Ectodermal cell (in vitro differentiated cells): ENCODE results near the gene TLCD3B.
A peak's percentile ranks its signal among the peaks of the same experiment; 100 is the strongest.
"Not testable (repeated sequence)": the region's sequence is repeated elsewhere in the genome, so short reads cannot be mapped to it uniquely, and the experiment has no call there.

Experiments used
- H3K27ac ChIP-seq: 2 replicates; pipeline ENCODE4 v1.7.0; 2013; ENCODE audit warnings: mild to moderate bottlenecking, low read depth, low read length; ENCODE audit not compliant: insufficient read depth, poor library complexity, severe bottlenecking
- H3K27me3 ChIP-seq: 2 replicates; pipeline ENCODE4 v1.7.0; 2013; ENCODE audit warnings: mild to moderate bottlenecking, low read length; ENCODE audit not compliant: insufficient read depth, control insufficient read depth, poor library complexity, severe bottlenecking
- H3K36me3 ChIP-seq: one replicate; pipeline ENCODE4 v1.7.0; 2013; ENCODE audit warnings: low read length; ENCODE audit not compliant: control insufficient read depth, insufficient read depth
- H3K4me1 ChIP-seq: one replicate; pipeline ENCODE4 v1.7.0; 2013; ENCODE audit warnings: low read length; ENCODE audit not compliant: control insufficient read depth, insufficient read depth
- H3K4me3 ChIP-seq: 2 replicates; pipeline ENCODE4 v1.7.0; 2013; ENCODE audit warnings: low read depth, low read length, control low read depth; ENCODE audit not compliant: insufficient read depth
- H3K9me3 ChIP-seq: 2 replicates; pipeline ENCODE4 v1.7.0; 2013; ENCODE audit warnings: mild to moderate bottlenecking, low read length, moderate library complexity; ENCODE audit not compliant: control insufficient read depth
- WGBS, 2 experiments: methylation state at CpG; one replicate each; pipeline ENCODE4 v1.1.7; 2013; ENCODE audit warnings: missing lambda C conversion rate in 2 of 2; 5-methylcytosine and 5-hydroxymethylcytosine counted together

TLCD3B gene

DNA sequence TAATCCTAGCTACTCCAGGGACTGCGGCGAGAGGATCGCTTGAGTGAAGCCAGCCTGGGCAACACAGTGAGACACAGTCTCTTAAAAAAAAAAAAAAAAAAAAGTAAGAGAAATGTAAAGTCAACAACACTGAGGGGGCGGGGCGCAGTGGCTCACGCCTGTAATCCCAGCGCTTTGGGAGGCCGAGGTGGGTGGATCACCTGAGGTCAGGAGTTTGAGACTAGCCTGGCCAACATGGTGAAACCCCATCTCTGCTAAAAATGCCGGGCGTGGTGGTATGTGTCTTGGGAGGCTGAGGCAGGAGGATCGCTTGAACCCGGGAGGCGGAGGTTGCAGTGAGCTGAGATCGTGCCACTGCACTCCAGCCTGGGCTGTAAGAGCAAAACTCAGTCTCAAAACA is 18.5 kb downstream of the TLCD3B start:
- Histone ChIP-seq H3K27me3 (peaks cover 37% of the 10 kb centered on the region), H3K4me1 (peaks cover 13% of the 10 kb centered on the region)
- not testable (repeated sequence) for H3K9me3 ChIP-seq, H3K4me3 ChIP-seq, H3K36me3 ChIP-seq, H3K27ac ChIP-seq
- 82 to 84% methylated on average over 14 of the region's 14 CpGs for WGBS, 2 experiments

DNA sequence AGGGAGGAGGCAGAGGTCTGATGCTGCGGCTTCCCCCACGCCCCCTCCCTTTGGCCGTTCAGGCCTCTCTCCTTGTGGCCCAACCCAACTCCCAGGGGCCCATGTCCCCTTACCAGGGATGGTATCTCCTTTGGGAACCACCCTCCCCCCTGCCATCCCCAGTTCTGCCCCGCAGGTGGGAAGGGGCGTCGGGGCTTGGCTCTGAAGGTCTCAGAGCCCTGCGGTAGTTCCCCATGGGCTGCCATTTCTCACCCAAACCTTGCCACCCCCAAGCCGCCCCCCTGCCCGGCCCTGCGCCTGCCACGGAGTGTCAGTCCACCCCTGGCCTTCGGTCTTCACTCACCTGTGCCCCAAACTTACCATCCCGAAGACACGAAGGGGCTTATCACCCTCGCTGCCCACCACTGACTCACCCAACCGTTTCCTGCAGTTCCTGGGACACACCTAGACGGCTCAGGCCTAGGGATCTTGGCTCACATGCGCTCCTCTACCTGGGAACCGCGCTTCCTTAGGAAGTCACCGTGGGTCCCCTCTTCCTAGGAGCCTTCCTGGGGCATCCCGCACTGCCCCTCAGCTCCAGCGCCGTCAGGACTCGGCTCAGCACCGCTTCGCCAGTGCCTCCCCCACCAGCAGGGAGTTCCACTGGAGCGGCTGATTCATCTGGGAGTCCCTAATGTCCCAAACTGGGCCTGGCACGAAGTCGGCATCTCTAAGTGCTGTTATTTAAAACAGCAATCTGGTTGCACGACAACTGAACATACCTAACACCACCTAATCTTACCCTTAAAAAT is 19.2 kb downstream of the TLCD3B start:
- H3K36me3 ChIP-seq = no peaks in the 10 kb centered on the region
- H3K4me3 ChIP-seq = peak overlapping the region; percentile 54
- 12 to 13% methylated on average over 31 of the region's 31 CpGs for WGBS, 2 experiments

DNA sequence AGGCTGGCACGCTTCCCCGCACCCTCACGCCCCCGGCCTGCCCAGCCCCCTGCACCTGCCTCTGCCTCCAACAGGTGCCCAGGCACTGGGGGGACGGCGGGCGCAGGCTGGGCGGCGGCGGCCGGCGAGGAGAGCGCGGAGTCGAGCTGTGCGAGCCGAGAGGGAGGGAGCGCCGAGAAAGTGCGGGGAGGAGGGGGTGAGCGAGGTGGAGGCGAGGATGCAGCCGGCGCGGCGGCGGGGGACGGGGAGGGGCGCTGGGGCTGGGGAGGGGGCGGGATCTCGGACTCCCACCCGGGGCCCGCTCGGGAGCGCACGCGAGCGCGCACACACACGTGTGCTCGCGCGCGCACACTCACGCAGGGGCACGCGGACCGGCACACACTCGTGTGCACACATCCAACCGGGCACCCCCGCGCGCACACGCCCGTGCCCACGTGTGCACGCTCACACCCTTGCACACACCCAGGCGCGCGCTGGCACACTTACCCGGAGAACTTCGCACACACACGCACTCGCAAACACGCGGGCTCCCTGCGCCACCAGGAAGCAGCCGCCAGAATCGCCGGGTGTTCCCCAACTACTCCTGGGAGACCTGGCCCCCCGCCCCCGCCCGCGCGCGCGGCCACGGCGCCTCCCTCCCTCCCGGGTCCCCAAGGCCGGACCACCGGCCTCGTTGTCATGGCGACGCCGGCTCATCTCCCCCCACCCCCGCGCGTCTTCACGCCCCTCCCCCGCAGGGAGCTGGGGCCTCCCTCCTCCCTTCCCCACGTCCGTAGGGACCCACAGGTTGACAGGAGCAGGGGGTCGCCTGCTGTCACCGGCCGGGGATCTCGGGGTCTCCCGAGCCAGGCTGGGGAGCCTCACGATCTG is 20.0 kb downstream of the TLCD3B start, which contains the start of gene DOC2A:
Gene DOC2A (minus strand): TSS at position 184 of the 870 bp plus-strand sequence. CDS start 805 bp downstream, outside the sequence.
- Histone ChIP-seq H3K9me3 (no peaks in the 10 kb centered on the region), H3K4me1 (peaks cover 13% of the 10 kb centered on the region), H3K27me3 (peaks cover 37% of the 10 kb centered on the region), H3K36me3 (no peaks in the 10 kb centered on the region), H3K27ac (no peak within 1 kb of the TSS), H3K4me3 (peak within 1 kb of the TSS; percentile 54)
- 0% methylated on average over 99 of the region's 99 CpGs for WGBS, 2 experiments

More for the DNA sequence above, 19.2 kb downstream of the TLCD3B start:
- Histone ChIP-seq H3K4me1 (peaks cover 13% of the 10 kb centered on the region), H3K9me3 (no peaks in the 10 kb centered on the region), H3K27ac (no peak overlapping the region), H3K27me3 (peaks cover 37% of the 10 kb centered on the region)

DNA sequence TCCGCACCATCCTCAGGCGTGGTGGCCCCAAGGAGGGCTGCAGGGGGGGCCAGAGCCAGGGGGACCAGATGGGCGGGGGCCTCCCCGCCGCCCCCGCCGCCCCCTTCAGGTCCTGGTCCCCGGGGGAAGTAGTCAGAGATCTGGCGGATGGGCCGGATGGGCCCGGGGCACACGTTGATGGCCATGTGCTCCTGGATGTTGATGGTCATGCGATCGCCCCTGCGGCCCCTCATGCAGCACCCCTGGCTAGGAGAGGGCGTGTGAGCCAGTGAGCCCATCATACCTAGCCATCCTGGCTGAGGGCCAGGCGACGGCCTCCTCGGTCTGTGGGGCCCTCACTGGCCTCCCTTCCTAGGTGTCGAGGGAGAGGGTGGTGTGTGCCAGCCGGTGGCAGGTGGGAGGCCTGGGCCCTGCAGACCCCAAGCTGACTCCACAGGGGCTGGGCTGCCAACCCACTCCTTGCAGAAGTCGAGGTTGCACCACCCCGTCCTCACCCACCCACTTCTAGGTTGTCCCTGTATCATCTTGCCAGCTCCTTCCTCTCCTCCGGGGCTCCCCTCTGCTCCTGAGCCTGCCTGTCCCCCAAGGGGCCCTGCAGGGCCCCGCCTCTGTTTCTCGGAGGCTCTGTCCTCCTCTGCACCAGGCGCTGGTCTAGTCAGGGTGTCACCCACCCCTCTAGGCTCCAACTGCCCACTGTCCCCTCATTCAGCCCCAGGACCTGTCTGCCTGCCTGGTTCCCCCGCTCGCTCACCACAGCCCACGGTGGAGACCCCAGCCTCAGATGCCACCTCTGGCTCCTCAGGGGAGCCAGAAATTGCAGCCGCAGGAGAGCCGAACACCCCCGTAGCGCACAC is 20.9 kb downstream of the TLCD3B start:
- Histone ChIP-seq H3K36me3 (no peaks in the 10 kb centered on the region), H3K4me1 (peaks cover 13% of the 10 kb centered on the region), H3K27me3 (peaks cover 37% of the 10 kb centered on the region), H3K4me3 (peak overlapping the region; percentile 54), H3K27ac (no peak overlapping the region), H3K9me3 (no peaks in the 10 kb centered on the region)
- 46% methylated on average over 34 of the region's 34 CpGs for WGBS, 2 experiments

DNA sequence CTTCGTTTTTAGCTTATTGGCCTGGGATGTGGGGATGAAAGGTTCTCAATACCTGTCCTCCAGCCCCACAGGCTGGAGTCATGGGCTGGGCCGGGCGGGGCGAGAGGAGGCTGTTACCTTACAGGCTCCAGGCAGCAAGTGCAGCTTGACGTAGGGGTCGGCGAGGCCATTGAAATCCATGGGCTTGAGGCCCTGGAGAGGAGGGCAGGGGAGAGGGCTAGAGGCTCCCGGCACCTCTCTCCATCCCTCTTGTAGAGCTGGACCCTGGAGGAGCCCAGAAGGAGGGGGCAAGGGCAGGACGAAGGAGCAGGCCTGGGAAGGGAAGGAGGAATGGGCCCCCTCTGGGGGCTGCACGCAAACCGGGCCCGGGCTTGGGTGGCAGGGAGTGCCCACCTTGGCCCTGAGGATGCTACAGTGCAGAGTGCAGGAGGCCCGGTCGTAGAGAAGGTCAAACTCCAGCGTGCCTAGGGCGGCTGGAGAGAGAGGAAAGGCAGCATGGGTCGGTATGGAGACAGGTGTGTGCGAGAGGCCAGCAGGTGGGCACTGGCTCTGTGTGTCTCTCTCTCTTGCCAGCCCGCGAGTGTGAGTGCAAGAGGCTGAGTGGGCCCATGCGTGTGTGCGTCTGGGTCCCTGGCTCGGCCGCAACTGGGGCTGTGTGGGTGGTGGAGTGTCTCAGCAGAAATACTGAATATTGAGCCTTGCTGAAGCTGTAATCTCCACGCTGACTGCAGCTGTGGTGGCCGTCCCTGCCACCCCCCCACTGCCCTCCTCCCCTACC is 21.8 kb downstream of the TLCD3B start:
- Histone ChIP-seq H3K36me3 (no peaks in the 10 kb centered on the region), H3K4me3 (no peak overlapping the region), H3K9me3 (no peaks in the 10 kb centered on the region), H3K27ac (no peak overlapping the region), H3K4me1 (peaks cover 13% of the 10 kb centered on the region), H3K27me3 (peaks cover 37% of the 10 kb centered on the region)
- 68 to 72% methylated on average over 26 of the region's 26 CpGs for WGBS, 2 experiments

DNA sequence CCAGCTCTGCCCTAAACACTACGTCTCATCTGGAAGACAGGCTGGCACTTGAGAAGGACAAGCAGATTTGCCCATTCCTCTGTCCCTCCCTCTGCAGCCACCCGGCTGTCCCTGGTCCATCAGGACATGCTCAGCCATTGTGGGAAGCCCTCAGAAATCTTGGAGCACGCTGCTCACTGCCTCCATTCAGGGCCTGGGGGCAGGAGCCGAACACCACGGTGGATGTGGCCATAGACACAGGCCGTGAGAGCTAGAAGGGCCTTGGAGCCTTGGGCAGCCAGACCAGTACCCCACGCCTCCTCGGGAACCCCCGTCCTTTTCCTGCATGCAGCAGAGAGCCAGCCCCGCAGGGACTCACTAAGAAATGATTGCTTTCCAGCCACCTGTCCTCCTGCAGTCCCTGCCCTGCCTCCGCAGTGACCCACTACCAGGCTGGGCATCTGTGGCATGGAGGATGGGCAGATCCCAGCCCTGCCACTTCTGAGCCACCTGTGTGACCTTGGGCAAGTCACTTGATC is 23.6 kb downstream of the TLCD3B start:
- 85 to 90% methylated on average over 11 of the region's 11 CpGs for WGBS, 2 experiments
- no peaks in the 10 kb centered on the region for H3K36me3 ChIP-seq
- H3K4me3 ChIP-seq = no peak overlapping the region
- peaks cover 33% of the 10 kb centered on the region for H3K27me3 ChIP-seq
- peaks cover 13% of the 10 kb centered on the region for H3K4me1 ChIP-seq
- no peak overlapping the region for H3K27ac ChIP-seq
- no peaks in the 10 kb centered on the region for H3K9me3 ChIP-seq

DNA sequence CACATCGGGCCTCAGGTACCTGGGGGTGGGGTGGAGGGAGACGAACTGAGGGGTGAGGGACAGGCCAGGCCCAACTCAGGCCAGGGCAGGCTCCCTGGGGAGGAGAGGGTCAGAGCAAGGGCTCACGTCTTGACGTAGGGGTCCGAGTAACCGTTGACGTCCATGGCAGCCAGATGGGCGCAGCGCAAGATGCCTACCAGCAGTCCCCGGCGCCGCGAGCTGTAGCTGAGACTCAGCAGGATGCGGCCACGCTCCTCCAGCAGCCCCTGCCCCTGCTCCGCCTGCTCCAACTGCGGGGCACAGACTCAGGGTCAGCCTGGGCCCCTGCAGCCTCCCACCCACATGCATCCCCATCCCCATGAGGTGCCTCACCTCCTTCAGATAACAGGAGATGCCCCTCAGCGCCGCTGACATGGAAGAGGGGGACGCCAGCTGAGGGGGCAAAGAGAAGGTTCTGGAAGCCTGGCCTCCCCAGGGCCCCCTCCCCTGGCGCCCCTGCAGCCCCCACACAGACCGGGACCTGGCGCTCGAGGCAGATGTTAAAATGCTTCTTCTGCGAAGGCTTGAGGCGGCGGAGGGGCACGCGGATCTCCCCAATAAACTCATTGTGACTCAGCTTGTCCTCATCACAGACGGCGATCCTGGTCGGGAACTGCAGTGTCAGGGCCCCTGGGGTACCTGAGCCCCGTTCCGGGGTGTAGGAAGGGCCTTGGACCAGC is 24.3 kb downstream of the TLCD3B start:
- Histone ChIP-seq H3K4me3 (no peak overlapping the region), H3K9me3 (no peaks in the 10 kb centered on the region), H3K27me3 (peaks cover 27% of the 10 kb centered on the region), H3K27ac (no peak overlapping the region), H3K4me1 (peaks cover 13% of the 10 kb centered on the region), H3K36me3 (no peaks in the 10 kb centered on the region)
- WGBS, 2 experiments = 92% methylated on average over 34 of the region's 34 CpGs

DNA sequence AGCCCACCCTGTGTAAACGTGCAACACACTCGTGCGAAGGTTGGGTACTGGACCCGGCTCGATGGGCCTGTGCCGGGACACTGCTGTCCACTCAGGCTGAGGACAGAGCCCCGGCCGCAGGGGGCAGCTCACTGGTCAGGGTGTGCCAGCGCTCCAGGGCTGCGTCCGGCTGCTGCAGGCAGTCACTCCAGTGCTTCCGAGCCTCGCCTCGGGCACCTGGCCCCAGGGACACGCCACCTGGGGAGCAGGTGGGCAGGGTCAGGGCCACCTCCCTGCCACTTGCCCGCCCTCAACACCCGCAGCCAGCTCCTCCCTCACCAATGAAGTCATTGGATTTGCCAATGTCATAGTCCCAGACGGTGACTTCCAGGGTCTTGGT is 25.0 kb downstream of the TLCD3B start:
- 94 to 95% methylated on average over 18 of the region's 18 CpGs for WGBS, 2 experiments
- Histone ChIP-seq H3K9me3 (no peaks in the 10 kb centered on the region), H3K36me3 (no peaks in the 10 kb centered on the region), H3K27ac (no peak overlapping the region), H3K4me1 (peaks cover 13% of the 10 kb centered on the region), H3K27me3 (peaks cover 20% of the 10 kb centered on the region), H3K4me3 (no peak overlapping the region)
